ENCODE data around the gene CHMP3. TPM values are rescaled to one million over a fixed set of nuclear protein-coding genes. Genes with fewer than 3 reads are reported as not detected.
"Not testable (repeated sequence)": the region's sequence is repeated elsewhere in the genome, so short reads cannot be mapped to it uniquely, and the experiment has no call there.

Gene CHMP3
- polyA plus RNA-seq, 5 donors = 135 to 191 (median 151) TPM

- no peak for DNase-seq
These were observed 49.1 kb downstream of the CHMP3 start for GRCh38 chr2:86513948-86514660.

GRCh38 chr2:86512892-86513291, 50.4 kb downstream of the CHMP3 start:
- no peak for DNase-seq

GRCh38 chr2:86512034-86512433, 51.2 kb downstream of the CHMP3 start:
- no peak for DNase-seq

- no peak for DNase-seq
These were observed 52.8 kb downstream of the CHMP3 start for GRCh38 chr2:86510436-86510933.

- no peak for DNase-seq
These were observed 55.6 kb downstream of the CHMP3 start for GRCh38 chr2:86507600-86507999.

GRCh38 chr2:86500325-86501083, 62.7 kb downstream of the CHMP3 start:
- DNase-seq = no peak

- no peak for DNase-seq
These were observed 63.9 kb downstream of the CHMP3 start for GRCh38 chr2:86499326-86499725.

- no peak for DNase-seq
These were observed 64.6 kb downstream of the CHMP3 start for GRCh38 chr2:86498468-86499260.

GRCh38 chr2:86496391-86496790, 66.9 kb downstream of the CHMP3 start:
- DNase-seq = not testable (repeated sequence)

- no peak for DNase-seq
These were observed 71.2 kb downstream of the CHMP3 start for GRCh38 chr2:86492048-86492453.

- no peak for DNase-seq
These were observed 72.2 kb downstream of the CHMP3 start for GRCh38 chr2:86491088-86491487.

GRCh38 chr2:86490245-86490644, 73.0 kb downstream of the CHMP3 start:
- no peak for DNase-seq

- no peak for DNase-seq
These were observed 73.7 kb downstream of the CHMP3 start for GRCh38 chr2:86489542-86489941.

GRCh38 chr2:86488561-86489250, 74.5 kb downstream of the CHMP3 start:
- DNase-seq = no peak

GRCh38 chr2:86487062-86487461, 76.2 kb downstream of the CHMP3 start:
- DNase-seq = no peak

- no peak for DNase-seq
These were observed 77.4 kb downstream of the CHMP3 start for GRCh38 chr2:86485802-86486201.

- DNase-seq = no peak
These were observed 78.1 kb downstream of the CHMP3 start for GRCh38 chr2:86485103-86485502.

GRCh38 chr2:86484385-86484784, 78.9 kb downstream of the CHMP3 start:
- DNase-seq = no peak

GRCh38 chr2:86482034-86482433, 81.2 kb downstream of the CHMP3 start:
- DNase-seq = no peak

GRCh38 chr2:86480105-86480504, 83.1 kb downstream of the CHMP3 start:
- no peak for DNase-seq

GRCh38 chr2:86477349-86477748, 85.9 kb downstream of the CHMP3 start:
- DNase-seq = no peak

GRCh38 chr2:86476918-86477317, 86.3 kb downstream of the CHMP3 start:
- no peak for DNase-seq
